Esophagus squamous epithelium (tissue), 4 donors: ENCODE data around the gene VSTM4.

ENCODE experiments used
- POLR2A ChIP-seq, 4 donors: fragments of 450-650 bp; IDR thresholded peaks; one replicate each; pipeline ENCODE4 v1.6.1; 2017; ENCODE audit warnings: antibody characterized with exemption in 4 of 4, mild to moderate bottlenecking in 4 of 4, moderate library complexity in 3 of 4
- TF ChIP-seq, protein P1 (sequence below), 6 experiments: fragments of 450-650 bp in 4 of 6; fragments of 200-600 bp in 2 of 6; sonication (generic) in 2 of 6; IDR thresholded peaks; one replicate each; pipeline ENCODE4 v1.5.1; 2016 to 2019; ENCODE audit warnings: antibody characterized with exemption in 6 of 6, mild to moderate bottlenecking in 4 of 6, moderate library complexity in 4 of 6

DNA sequence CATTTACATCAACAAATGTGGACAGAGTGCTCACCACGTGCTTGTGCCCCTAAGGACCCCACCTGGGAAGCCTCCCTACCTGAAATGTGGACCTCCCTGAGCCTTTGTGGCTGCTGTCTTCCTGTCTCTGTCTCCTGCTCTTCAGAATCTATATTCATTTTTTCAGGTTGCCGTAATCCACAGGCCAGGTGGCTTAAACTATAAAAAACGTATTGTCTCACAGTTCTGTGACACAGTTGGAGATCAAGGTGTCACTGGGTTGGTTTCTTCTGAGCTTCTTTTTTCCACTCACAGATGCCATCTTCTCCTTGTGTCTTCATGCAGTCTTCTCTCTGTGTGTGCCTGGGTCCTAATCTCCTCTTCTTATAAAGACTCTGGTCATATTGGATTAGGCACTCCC lies 5.6 kb upstream of the VSTM4 start:
- TF ChIP-seq, protein P1, sequence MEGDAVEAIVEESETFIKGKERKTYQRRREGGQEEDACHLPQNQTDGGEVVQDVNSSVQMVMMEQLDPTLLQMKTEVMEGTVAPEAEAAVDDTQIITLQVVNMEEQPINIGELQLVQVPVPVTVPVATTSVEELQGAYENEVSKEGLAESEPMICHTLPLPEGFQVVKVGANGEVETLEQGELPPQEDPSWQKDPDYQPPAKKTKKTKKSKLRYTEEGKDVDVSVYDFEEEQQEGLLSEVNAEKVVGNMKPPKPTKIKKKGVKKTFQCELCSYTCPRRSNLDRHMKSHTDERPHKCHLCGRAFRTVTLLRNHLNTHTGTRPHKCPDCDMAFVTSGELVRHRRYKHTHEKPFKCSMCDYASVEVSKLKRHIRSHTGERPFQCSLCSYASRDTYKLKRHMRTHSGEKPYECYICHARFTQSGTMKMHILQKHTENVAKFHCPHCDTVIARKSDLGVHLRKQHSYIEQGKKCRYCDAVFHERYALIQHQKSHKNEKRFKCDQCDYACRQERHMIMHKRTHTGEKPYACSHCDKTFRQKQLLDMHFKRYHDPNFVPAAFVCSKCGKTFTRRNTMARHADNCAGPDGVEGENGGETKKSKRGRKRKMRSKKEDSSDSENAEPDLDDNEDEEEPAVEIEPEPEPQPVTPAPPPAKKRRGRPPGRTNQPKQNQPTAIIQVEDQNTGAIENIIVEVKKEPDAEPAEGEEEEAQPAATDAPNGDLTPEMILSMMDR (IDR thresholded peaks at IDR 0.05) = no peak
- no peak for TF ChIP-seq POLR2A (IDR thresholded peaks at IDR 0.05)
